DMS153 treated with DMSO at 0.1 percent for 48 hours (cell line): Measurements from ENCODE around the gene VSNL1.

ENCODE experiments used
- DNase-seq: peaks from one replicate; lab custom pipeline; 2025; ENCODE audit not compliant: unreplicated experiment; lab: John Stamatoyannopoulos, UW

The VSNL1 gene

DNA sequence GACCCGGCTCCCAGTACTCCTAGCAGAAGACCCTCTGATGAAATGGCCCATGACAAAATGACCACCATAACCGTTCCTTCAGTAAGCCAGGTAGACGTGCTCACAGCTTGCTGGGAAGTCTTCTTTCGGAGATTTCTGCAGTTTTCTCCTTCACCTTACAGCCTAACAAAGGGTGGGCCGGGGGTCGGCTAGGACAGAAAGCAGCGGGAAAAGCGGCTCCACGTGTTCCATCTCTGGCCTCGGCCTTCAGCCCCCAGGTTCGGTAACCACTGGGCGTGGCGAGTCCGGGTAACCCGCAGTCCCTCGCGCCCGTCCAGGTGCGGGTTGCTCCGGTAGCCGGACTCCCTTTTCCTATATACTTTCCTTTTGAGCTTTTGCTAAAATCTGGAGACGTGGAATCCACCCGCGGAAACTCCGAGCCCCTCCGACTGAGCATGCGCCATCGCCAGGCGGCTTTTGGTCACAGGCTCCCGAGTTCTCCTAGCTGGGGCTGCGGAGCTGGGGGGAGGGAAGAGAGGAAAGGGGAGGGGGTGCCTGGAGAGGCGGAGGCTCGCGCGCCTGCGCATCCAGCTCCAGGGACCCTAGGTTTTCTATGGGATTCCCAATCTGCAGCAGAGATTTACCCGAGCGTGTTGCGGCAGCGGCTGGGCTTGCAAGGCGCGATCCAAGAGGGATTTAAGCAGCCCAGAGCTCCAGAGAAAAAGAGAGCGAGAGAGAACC lies at the start of gene VSNL1:
Gene VSNL1, plus strand, starts transcription at position 604 of the 720 bp plus-strand sequence. CDS start 51,379 bp downstream, outside the sequence.
- DNase-seq = peak; percentile 82

DNA sequence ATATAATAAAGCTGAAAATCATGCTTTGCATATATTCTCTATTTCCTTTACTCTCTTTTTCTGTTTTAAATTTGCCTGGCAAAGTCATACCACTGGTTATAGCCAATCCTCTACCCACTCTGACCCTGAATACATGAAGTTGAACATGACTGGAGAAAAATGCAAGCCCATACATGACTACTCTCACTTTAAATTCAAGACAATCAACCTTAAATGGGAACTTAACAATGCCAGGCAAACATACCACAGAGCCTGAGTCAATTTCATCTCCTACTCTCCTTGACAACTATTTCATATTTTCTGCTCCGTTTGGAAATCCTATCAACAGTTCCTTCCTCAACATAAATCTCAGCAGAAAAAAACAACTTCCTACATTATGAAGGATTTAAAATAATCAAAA lies 44.9 kb upstream of the VSNL1 start:
- DNase-seq = no peak

DNA sequence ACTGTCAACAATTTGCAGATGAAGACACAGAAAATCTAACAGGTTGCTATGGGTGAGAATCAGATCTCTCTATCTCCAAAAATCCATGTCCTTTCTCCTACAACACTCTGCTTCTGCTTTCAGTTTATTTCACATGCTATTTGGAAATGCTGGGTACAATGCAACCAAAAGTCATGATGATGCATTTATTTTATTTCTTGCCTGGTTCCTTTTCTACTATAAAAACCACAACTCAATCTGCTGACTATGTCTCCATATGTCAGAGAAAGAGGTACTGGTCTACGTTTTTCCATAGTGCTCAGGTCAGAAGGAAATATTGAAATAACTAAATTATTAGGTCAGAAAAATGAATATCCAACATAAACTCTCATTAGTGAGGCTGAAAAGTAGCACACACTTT lies 42.8 kb upstream of the VSNL1 start:
- DNase-seq = no peak

DNA sequence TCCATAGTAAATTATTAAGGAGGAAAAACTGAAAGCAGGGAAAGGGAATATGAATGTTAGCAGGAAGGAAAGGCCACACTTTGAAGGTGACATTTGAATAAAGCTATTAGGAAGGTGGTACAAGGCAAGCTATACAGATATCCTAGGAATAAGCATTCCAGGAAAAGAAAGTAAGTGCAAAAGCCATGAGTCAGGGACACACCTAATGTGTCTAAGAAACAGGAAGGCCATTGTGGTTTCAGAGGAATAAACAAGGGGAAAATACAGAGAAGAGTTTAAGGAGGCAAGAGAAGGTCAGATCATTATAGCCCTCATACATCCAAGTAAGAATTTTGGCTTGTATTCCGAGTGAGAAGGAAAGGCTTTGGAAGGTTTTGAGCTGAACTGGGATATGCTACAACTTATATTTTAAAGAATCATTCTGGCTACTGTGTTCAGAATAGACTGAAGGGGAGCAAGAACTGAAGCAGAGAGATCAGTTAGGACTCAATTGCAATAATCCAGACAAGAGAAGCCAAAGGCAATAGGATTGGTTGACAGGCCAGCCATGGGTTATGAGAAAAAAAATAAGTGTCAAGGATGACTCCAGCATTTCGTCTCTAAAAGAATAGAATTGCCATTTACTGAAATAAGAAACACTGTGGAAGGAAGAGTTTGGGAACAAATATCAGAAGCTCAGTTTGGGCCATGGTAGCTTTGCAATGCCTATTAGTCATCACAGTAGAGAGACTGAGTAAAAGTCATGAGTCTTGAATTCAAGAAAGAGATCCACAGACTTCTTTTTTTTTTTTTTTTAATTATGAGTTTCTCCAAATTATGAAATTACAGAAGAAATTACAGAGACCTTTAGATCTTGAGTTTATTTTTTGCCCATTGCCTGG lies 33.5 kb upstream of the VSNL1 start:
- DNase-seq = no peak

DNA sequence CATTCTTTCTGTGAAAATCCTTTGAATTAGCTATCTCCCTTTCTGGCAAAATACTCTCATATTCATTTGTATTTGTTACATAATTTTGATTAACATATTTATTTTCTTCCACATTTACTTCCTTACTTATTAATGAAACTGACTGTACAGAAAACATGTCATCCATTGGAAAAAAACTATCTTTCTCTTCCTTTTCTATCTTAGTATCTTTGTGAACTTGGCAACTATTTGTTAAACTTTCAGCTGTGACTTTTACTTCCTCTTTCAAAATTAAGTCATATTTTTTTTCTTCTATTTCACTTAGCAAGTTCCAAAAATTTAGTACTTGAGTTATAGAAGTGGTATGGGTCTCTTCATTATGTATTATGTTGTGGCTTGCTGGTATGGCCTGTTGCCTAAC lies 24.8 kb upstream of the VSNL1 start:
- DNase-seq = no peak

DNA sequence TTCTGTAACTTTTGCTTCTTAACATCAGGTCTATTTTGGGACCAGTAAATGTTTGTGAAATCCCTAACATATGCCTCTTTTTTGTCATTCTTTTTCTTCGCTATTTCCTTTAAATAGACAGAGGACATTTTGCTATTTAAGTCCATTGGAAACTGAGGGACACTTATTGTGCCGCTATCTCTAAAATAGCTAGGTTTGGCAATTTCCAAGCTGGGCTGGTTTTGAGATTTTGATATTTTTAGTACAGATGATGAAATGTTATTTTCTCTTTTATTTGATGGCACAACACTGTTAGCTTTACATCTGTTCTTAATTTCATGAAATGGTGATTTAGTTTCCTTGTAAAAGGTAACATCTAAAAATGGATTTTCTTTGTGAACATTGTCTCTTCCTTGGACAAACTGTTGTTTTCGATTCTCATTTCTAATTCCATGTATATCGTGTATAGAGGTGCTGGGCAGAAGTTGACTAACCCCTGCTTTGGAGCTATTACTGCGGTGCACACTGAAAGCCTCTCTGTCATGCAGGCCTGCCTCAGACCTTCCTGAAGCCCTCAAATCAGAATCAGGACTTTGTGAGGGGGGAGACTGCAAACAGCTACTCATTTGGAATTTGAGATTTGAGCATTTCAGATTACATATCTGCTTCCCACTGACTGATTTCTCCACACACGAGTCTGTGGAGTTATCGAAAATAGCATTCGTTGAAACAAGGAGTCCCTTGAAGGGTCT lies 22.9 kb upstream of the VSNL1 start:
- DNase-seq = no peak

DNA sequence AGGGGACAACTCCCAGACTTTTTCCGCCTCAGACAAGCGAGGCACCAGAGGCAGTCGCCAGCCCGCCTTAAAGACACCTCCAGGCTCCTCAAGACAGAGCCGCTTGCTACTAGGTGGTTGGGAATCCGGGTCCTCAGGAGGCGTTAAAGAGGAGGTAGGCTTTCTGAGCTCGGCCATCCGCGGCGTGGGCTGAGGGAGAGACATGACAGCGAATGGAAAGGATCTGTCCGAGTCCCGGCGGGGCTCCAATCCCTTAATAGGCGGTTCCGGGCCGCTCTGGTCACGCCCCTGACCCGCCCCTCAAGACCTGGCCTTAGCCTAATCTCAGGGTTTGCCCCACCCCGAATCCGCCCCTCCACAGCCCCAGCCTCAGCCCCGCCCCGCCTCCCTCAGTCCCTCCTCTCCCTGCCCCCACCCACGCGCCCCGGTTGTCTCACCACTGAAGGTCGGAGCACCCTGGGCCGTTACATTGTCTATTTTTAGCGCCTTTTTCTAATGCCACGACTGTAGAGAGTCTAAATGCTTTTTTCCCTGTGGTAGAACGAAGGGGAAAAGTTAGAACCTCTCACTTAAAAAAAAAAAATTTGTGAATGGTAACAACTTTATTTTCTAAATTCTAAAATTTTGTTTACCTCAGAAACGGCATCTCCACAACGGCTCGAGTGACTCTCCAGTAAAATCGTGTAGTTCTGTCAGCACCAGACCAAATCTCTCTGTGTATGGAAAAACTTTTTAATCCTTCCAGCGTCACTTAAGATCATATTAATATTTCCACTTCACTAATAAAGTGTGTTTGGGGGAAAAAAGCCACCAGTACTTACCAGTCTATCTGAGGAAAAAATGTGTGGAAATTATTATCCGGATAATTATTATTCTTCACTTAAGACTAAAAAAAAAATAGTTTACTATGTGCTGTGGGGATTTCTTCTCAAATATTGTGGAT lies 22.0 kb upstream of the VSNL1 start, which contains the start of gene RAD51AP2:
Gene RAD51AP2, minus strand, starts transcription at position 229 of the 943 bp plus-strand sequence. Its CDS starts 25 bp downstream, at position 204.
- no peak for DNase-seq

DNA sequence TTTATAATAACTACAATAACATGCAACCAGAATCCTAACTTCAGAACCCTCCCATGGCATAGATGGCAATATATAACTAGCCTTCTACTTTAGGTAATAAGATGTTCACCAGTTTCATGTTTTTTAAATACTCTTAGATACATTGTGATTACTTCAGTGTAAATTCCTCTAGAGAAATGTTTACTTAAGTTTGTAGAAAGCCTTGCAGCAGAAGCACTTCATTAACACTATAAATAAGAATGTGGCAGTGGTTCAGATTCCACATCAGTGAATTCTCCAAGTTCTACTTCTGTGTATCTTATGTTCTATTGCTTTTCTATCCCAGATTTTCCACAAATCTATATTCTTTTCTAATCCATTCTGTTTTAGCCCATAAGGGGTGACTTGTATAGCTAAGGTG lies 21.0 kb upstream of the VSNL1 start:
- no peak for DNase-seq

DNA sequence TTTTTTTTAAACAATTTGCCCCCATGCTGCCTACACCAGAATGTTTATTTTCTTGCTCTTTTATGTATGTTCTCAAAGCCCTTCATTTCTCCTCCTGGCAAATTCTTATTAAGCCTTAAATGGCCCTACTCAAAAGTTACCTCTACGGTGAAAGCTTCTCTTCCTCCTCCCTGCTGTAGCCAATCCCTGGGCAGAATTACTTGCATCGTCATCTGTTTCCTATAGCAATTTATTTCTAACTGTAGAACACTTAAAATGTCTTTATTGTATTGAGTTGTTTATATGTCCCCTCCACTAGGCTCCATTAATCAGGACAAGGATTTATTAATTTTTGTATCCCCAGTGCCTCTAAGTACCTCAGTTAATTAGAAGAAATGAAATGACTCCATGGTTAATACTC lies 19.7 kb upstream of the VSNL1 start:
- DNase-seq = no peak

DNA sequence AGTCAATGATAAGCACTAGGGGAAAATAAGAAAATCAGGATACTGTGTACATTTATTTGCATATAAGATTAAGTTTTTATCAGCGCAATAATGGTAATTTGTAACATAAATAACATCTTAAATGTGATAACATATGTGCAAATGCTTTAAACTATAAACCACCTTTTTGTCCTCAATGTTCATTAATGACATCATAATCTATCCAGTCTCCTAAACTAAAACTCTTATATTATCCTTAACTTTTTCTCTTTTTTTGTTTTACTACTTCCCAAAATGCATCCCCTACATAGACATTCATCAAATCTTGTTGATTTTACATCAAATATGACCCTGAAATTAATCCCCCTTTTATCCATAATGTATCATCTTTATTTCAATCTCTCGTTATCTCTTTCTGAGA lies 18.9 kb upstream of the VSNL1 start:
- DNase-seq = no peak

DNA sequence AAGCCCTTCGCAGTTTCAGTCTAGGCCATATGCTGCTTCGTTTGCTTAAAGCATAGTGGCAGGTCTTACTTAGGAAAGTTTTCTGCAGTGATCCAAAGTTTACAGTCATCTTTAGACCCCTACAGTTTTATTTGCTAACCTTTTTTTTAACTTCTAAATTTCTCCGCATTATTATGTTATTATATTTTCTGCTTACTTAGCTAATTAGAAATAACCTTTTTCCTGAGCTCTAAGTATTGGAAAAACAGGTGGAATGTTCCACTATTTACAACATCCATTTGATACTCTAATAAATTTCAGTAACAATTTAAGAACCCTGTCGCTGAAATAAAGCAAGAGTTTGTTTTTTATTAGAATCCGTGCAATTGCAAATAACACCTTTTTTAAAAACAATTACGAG lies 18.2 kb upstream of the VSNL1 start:
- DNase-seq = no peak

DNA sequence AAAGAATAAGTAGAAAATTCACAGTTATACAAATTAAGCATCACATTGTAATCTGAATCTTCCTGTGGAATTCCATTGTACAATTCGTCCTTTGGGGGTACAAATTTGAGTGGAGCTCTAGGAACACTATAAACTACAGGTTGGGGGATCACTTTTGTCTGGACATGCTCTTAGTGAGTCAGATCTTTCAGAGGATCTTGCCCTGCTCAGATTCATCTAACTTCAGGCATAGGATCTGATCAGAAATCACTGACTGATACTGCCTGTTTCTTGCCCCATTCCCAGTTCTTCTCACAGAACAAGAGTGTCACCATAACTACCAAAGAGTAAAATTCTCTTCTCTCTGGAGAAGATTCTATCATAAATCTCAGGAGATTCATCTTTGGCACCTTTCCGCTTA lies 10.7 kb upstream of the VSNL1 start:
- no peak for DNase-seq

DNA sequence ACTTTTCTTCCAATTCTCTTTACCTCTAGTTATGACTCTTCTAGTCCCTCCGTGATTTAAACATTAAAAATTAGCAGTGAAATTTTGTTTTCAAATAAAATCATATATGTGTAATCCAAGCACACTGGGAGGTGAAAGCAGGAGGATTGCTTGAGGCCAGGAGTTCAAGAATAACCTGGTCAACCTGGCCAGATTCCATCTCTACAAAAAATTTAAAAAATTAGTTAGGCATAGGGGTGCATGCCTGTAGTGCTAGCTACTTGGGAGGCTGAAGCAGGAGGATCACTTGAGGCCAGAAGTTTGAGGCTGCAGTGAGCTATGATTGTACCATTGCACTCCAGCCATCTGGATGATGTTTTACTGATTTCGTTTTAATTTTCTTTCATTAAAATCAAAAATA lies 7.0 kb upstream of the VSNL1 start:
- no peak for DNase-seq

DNA sequence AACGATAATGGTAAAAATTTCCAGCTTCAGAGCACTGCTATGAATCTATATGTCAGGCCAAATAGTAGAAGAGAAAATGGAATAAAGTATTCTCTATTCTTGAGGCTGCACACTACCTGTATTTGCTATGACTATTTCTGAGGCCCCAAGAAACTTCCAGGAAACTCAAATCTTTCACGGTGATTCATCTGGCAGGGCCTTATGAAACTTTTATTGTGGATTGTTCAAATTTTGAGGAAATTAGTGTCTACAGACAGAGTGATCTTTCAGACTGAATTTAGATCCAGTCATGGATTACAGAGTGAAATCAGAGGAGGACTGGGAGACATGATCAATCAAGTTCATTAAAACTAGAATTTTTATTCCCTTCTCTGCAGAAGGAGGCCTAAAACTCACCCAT lies 4.1 kb upstream of the VSNL1 start:
- no peak for DNase-seq

DNA sequence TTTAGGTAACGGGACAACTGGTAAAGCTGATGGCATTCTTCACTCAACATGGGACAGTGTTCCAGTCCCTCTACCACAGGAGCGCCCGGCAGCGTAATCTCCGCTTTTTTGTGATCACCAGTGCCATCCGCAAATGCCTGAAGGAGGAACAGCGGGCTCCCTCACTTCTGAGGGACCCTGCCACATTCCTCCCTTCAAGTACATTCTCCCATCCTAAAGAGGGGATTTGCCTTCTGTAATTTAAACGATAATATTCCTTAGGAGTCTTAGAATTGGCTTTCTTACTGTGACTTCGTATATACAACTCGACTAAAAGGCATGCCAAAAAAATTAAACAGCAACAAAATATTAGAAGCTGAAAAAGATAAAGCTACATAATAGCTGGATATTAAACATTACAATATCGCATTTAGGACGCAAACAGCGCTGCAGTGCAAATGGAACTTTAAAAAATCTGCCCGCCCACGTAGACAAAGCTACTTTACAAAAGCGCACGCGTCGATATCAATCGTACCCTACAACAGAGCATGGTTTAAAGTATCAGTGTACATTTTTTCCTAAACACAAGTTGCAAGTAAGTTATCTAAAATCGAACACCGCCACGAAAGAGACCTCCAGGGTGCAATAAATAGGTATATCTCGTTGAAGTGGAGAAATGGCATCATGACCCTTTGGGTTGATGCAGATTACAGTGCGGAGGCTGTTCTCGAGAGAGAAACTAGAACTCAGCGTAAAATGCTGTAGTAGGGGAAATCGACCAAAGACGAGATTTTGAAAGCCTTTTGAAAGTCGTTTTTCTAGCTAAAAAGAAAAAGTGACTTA lies 2.3 kb upstream of the VSNL1 start:
- no peak for DNase-seq

DNA sequence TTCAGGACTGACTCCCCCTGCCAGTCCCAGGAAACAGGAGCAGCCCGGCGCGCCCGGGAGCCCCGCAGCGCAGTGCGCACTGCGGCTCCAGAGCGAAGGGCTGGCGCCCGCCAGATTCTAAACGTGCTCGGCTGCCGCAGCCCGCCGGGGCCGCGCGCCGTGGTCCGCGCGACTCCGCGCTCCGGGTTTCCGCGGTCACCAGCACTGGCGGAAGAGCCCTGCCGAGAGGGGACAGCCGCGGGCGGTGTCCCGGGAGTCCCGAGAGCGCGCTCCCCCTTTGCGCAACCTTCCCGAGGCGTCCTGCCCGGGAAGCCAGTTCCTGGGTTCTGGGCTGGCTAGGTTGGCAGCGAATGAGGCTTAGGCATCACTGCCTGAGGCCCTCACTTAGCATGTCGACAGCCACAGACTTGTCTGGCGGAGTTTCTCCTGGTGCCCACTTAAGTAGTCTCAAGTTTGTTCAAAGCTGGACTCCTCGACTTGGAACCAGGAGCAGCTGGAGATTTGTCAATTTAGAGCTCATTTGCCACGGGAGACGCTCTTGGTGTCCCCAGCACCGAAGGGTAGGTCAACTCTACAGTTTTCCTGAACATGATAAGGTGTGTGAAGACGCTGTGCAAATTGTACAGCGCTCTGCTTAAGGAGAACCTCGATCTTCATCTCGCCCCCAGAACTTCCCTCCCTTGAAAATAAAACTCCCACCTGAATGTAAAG lies 1.5 kb upstream of the VSNL1 start:
- peak; percentile 41 for DNase-seq

DNA sequence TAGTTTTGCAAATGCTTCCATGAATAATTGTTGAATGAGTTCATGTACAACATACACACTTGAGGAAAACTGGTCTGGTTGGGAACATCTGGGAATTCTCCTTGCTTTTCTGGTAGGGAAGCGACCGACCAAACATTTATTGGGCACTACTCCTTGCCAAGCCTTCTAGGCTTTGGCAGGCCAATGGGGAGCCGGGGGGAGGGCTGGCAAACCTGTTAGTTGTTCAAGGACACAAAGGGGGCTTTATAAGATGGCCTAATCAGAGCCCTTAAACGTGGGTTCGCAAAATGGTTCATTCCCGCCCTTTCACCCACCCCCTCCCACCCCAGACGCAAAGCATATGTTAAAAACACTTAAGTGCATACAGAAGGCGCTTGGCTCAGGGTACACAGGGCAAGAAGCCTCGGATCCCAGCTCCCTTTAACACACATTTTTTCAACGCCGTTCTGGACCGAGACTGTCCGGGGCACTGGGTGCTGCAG lies 844 bp upstream of the VSNL1 start:
- peak; percentile 12 for DNase-seq

DNA sequence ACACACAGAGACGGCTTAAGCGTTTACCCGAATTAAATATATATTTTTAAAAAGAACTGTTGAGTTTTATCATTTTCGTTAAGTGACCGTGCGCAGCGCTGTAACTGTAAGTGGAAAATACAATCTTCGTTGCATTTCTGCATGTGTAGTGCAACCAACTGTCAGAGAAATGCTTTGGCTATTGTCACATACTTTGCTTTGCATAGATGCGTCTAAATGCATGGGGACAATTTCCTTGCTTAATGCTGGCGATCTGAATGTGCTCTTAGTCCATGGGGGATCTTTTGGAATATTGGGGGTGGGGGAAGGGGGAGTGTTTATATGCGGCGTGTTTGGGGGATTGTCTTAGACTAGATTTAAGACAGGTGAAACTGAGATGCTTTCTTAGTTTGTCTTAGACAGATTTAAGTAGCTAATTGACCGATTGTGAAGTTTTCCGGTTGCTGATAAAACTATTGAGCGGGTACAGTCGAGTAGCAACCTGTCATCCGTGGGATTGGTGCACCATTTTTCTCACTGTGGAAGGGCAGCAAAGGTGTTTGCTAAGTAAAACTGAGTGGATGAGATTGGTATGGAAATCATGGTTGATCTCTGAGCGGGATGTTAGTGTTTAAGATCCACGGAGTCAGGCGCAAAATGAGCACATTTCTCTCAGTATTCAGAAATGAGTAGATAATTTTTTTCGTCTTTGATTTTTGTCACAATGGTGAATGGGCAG lies 476 bp downstream of the VSNL1 start:
- DNase-seq = no peak
